ENCODE measurements around the gene KCNJ1. TPM values are rescaled to one million over a fixed set of nuclear protein-coding genes. Genes with fewer than 3 reads are reported as not detected.

KCNJ1 gene
- total and polyA plus RNA-seq, 2 of the 8 experiments (the other 6 are each of a cell fraction or from before 2014, with no cell fraction given): 0.17 to 0.23 TPM

- TF ChIP-seq CHD7 (IDR thresholded peaks at IDR 0.05; ENCODE audit: insufficient replicate concordance, low read length): no peak
Measured at GRCh38 chr11:128853559-128853958, 13.5 kb downstream of the KCNJ1 start (continued).

Data from H1 (cell line).